Uterus (tissue), 4 donors: ENCODE data around the gene NTNG1. TPM values are rescaled to one million over a fixed set of nuclear protein-coding genes. Genes with fewer than 3 reads are reported as not detected.

Experiments used
- DNase-seq, 2 donors: peaks; one replicate each; pipeline ENCODE4 v3.0.0-alpha.2; 2019 to 2020
- H3K27ac ChIP-seq, 2 donors: fragments of 200-600 bp; sonication (generic); 1 replicate in 1 of 2; 2 replicates in 1 of 2; pipeline ENCODE4 v1.5.1; 2016 to 2018
- H3K27me3 ChIP-seq, 2 donors: fragments of 200-600 bp; sonication (generic); one replicate each; pipeline ENCODE4 v1.5.1; 2018 to 2019; ENCODE audit warnings: control low read depth in 1 of 2
- H3K36me3 ChIP-seq, 2 donors: fragments of 200-600 bp; sonication (generic); one replicate each; pipeline ENCODE4 v1.5.1; 2019; ENCODE audit warnings: control low read depth in 1 of 2
- H3K4me1 ChIP-seq, 2 donors: fragments of 200-600 bp; sonication (generic); one replicate each; pipeline ENCODE4 v1.5.1; 2018 to 2019; ENCODE audit warnings: control low read depth in 1 of 2
- H3K4me3 ChIP-seq, 2 donors: fragments of 200-600 bp; sonication (generic); 1 replicate in 1 of 2; 2 replicates in 1 of 2; pipeline ENCODE4 v1.5.1; 2018 to 2019; ENCODE audit warnings: mild to moderate bottlenecking in 1 of 2
- H3K9me3 ChIP-seq, 2 donors: fragments of 200-600 bp; sonication (generic); one replicate each; pipeline ENCODE4 v1.5.1; 2019; ENCODE audit warnings: control low read depth in 1 of 2
- POLR2A ChIP-seq, 2 donors: fragments of 450-650 bp; IDR thresholded peaks; one replicate each; pipeline ENCODE4 v1.6.1; 2016; ENCODE audit warnings: antibody characterized with exemption in 2 of 2, mild to moderate bottlenecking in 1 of 2, moderate library complexity in 1 of 2
- intact Hi-C: fragments of 100-400 bp; cut with DNase I; formaldehyde crosslinking; loops from one replicate; pipeline ENCODE4 v1.15.1; 2023; ENCODE audit warnings: low total_unique reads
- total RNA-seq, 4 donors: library from RNA; depleted of rRNA in 3 of 4; stranded (reverse); fragments of >200 nt in 3 of 4; gene quantifications; one replicate each; pipeline versions ENCODE4 v1.1.0 to v1.2.4, GENCODE V29; 2014 to 2023
- TF ChIP-seq, protein P1 (sequence below), 4 experiments: fragments of 200-600 bp in 2 of 4; fragments of 450-650 bp in 2 of 4; sonication (generic) in 2 of 4; IDR thresholded peaks; one replicate each; pipeline ENCODE4 v1.5.1; 2016 to 2019; ENCODE audit warnings: antibody characterized with exemption in 4 of 4, mild to moderate bottlenecking in 2 of 4, moderate library complexity in 1 of 4
- donor health status: DM: yes; HTN: yes; CAD: no.

The NTNG1 gene
- total RNA-seq, 4 donors from 2014 or later = 1.2 to 11.9 TPM; not detected in 2

DNA sequence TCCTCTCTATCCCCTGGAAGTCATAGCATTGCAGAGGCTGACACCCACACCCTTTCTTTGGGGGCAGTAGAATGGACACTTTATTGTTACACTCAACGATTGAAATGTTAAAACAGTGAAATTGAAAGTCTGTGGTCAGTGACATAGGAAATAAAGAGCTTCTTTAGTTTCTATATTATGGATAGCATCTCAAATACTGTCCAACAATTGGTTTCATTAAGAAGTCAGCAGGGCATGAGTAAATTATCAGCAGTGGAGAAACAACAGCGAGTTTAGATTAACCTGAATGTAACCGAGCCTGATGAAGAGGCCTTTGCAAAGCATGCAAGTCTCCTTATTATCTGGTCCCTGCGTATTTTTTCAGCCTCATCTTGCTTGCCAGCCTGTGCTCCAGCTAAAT lies 350.7 kb downstream of the NTNG1 start:
- no peaks in the 10 kb centered on the region for H3K4me1 ChIP-seq
- H3K9me3 ChIP-seq = no peaks in the 10 kb centered on the region
- H3K27me3 ChIP-seq = no peaks in the 10 kb centered on the region
- H3K36me3 ChIP-seq = no peaks in the 10 kb centered on the region
- intact Hi-C loops = no loop called here
- DNase-seq = no peak
- no peak overlapping the region for H3K4me3 ChIP-seq
- TF ChIP-seq, protein P1, sequence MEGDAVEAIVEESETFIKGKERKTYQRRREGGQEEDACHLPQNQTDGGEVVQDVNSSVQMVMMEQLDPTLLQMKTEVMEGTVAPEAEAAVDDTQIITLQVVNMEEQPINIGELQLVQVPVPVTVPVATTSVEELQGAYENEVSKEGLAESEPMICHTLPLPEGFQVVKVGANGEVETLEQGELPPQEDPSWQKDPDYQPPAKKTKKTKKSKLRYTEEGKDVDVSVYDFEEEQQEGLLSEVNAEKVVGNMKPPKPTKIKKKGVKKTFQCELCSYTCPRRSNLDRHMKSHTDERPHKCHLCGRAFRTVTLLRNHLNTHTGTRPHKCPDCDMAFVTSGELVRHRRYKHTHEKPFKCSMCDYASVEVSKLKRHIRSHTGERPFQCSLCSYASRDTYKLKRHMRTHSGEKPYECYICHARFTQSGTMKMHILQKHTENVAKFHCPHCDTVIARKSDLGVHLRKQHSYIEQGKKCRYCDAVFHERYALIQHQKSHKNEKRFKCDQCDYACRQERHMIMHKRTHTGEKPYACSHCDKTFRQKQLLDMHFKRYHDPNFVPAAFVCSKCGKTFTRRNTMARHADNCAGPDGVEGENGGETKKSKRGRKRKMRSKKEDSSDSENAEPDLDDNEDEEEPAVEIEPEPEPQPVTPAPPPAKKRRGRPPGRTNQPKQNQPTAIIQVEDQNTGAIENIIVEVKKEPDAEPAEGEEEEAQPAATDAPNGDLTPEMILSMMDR (IDR thresholded peaks at IDR 0.05) = no peak
- no peak for TF ChIP-seq POLR2A (IDR thresholded peaks at IDR 0.05)
- H3K27ac ChIP-seq = no peak overlapping the region

DNA sequence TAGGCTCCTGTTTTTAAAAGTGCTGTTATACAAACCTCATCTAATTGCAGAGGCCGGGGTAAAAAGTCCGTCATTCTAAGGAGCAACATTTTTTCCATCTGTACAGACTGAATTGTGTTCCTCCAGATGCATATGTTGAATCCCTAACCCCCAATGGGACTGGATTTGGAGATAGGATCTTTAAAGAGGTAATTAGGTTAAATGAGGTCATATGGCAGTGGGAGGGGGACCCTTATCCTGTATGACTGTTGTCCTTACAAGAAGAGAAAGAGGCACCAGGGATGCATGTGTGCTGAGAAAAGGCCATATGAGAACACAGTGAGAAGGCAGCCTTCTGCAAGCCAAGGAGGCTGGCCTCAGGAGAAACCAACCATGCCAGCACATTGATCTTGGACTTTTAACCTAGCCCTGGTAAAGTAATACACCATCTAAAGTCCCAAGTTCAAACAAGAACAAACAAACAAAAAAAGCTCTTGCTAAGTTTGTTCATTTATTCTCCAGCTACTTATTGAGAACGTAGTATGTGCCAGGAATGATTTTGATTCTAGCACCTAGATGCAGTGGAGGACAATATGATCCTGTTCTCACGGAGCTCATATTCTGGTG lies 352.4 kb downstream of the NTNG1 start:
- H3K4me1 ChIP-seq = no peaks in the 10 kb centered on the region
- intact Hi-C loops = no loop called here
- no peak for TF ChIP-seq POLR2A (IDR thresholded peaks at IDR 0.05)
- TF ChIP-seq, protein P1 (IDR thresholded peaks at IDR 0.05) = no peak
- no peaks in the 10 kb centered on the region for H3K27me3 ChIP-seq
- no peak for DNase-seq
- no peak overlapping the region for H3K4me3 ChIP-seq
- no peaks in the 10 kb centered on the region for H3K36me3 ChIP-seq
- no peaks in the 10 kb centered on the region for H3K9me3 ChIP-seq
- no peak overlapping the region for H3K27ac ChIP-seq

DNA sequence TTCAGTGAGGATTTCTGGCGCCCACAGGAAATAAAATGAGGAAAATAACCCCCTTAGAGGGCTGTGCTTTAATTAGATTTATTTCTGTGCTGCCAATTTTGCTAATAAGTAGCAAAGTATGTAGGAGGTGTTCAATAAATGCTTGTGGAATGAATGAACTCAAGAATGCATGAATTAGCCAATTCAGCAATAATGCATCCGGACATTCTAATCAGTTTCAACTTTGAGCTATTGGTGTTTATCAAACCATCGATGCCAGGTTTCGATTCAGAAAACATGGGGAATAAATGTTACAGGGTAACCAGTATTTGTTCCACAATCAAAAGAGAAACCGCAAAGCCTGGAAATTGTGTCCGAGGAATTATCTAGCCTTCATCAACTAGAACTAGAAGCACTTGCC lies 353.2 kb downstream of the NTNG1 start:
- H3K27me3 ChIP-seq = no peaks in the 10 kb centered on the region
- no peaks in the 10 kb centered on the region for H3K9me3 ChIP-seq
- H3K4me3 ChIP-seq = no peak overlapping the region
- intact Hi-C loops = no loop called here
- no peaks in the 10 kb centered on the region for H3K36me3 ChIP-seq
- TF ChIP-seq POLR2A (IDR thresholded peaks at IDR 0.05) = no peak
- TF ChIP-seq, protein P1 (IDR thresholded peaks at IDR 0.05) = no peak
- H3K4me1 ChIP-seq = no peaks in the 10 kb centered on the region
- no peak for DNase-seq
- H3K27ac ChIP-seq = no peak overlapping the region

DNA sequence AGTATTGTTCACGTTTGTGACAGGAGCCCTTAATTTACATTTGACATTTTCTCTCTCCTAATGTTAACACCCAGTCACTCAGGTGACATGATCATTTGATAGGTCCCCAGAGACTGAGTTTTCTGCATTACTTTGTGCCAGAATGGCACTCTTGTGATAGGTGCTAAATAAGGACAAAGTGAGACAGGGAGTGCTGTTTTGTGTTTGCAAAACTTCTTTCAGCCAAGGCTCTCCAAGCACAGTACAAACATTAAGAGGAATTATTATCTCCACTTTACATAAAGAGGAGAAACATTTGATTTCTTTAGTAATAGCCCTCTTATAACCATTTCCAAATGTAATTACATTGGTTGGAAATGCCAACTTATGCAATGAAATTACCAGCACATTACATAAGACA lies 355.2 kb downstream of the NTNG1 start:
- Histone ChIP-seq H3K9me3 (no peaks in the 10 kb centered on the region), H3K4me3 (no peak overlapping the region), H3K27me3 (no peaks in the 10 kb centered on the region), H3K4me1 (no peaks in the 10 kb centered on the region), H3K36me3 (no peaks in the 10 kb centered on the region), H3K27ac (no peak overlapping the region)
- no peak for DNase-seq
- TF ChIP-seq, protein P1 (IDR thresholded peaks at IDR 0.05) = no peak
- TF ChIP-seq POLR2A (IDR thresholded peaks at IDR 0.05) = no peak
- intact Hi-C loops = no loop called here

DNA sequence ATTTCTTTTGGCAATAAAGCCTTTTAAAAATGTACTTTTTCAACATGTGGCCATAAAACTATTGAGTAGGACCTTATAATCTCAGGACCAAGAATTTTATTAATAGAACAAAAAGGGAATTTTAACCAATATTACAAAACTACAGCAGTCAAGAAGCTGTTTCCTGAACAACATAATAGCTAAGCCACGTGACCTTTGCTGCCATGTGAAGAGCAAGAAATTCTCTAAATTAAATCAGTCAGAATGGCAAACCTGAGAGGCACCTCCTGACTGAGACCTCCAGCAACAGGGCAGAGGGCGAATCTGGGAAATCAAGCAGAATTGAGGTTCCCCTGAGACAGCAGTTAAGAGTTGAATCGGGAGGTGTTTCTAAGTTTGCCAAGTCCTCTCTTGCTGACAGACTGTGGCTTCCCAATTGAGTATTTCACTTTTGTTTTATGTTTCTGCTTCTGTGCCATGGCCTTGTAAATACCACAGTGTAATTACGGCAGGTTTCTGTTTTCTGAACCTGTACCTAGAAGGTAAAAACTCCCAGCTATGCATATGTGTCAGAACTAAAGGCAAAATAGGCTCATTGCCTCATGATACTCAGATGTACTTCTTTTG lies 358.4 kb downstream of the NTNG1 start:
- no peaks in the 10 kb centered on the region for H3K27me3 ChIP-seq
- no peaks in the 10 kb centered on the region for H3K4me1 ChIP-seq
- intact Hi-C loops = no loop called here
- TF ChIP-seq POLR2A (IDR thresholded peaks at IDR 0.05) = no peak
- TF ChIP-seq, protein P1 (IDR thresholded peaks at IDR 0.05) = no peak
- H3K36me3 ChIP-seq = no peaks in the 10 kb centered on the region
- H3K4me3 ChIP-seq = no peak overlapping the region
- no peaks in the 10 kb centered on the region for H3K9me3 ChIP-seq
- no peak for DNase-seq
- no peak overlapping the region for H3K27ac ChIP-seq
